ENCODE measurements around the gene SPINT4.

SPINT4 gene

GRCh38 chr20:45701104-45701503 lies 21.0 kb upstream of the SPINT4 start:
- TF ChIP-seq SIN3A (IDR thresholded peaks at IDR 0.05; ENCODE audit: borderline replicate concordance, insufficient read depth, low read length) (no peak), FOXP2 (optimal IDR thresholded peaks at IDR 0.05; ENCODE audit: borderline replicate concordance, extremely low read depth, extremely low read length, insufficient read depth) (no peak), POLR2AphosphoS5 (IDR thresholded peaks at IDR 0.05; ENCODE audit: low read depth, low read length) (no peak), TAF1 (IDR thresholded peaks at IDR 0.05; ENCODE audit: borderline replicate concordance, insufficient read depth, low read length) (no peak), REST (IDR thresholded peaks at IDR 0.05; ENCODE audit: insufficient read depth in 1 of 2, low read depth in 2 of 2, low read length in 2 of 2) (no peak)

GRCh38 chr20:45701873-45702272 lies 20.3 kb upstream of the SPINT4 start, which contains the start of gene WFDC13:
TSS of gene WFDC13 (plus strand) at chr20:45702038. CDS start at chr20:45702124, 86 bp downstream.
- no peak for TF ChIP-seq REST (IDR thresholded peaks at IDR 0.05; ENCODE audit: insufficient read depth in 1 of 2, low read depth in 2 of 2, low read length in 2 of 2)
- TF ChIP-seq TAF1 (IDR thresholded peaks at IDR 0.05; ENCODE audit: borderline replicate concordance, insufficient read depth, low read length): no peak
- no peak for TF ChIP-seq SIN3A (IDR thresholded peaks at IDR 0.05; ENCODE audit: borderline replicate concordance, insufficient read depth, low read length)
- TF ChIP-seq FOXP2 (optimal IDR thresholded peaks at IDR 0.05; ENCODE audit: borderline replicate concordance, extremely low read depth, extremely low read length, insufficient read depth): no peak
- no peak for TF ChIP-seq POLR2AphosphoS5 (IDR thresholded peaks at IDR 0.05; ENCODE audit: low read depth, low read length)

- no peak for TF ChIP-seq TAF1 (IDR thresholded peaks at IDR 0.05; ENCODE audit: borderline replicate concordance, insufficient read depth, low read length)
- no peak for TF ChIP-seq SIN3A (IDR thresholded peaks at IDR 0.05; ENCODE audit: borderline replicate concordance, insufficient read depth, low read length)
- TF ChIP-seq REST (IDR thresholded peaks at IDR 0.05; ENCODE audit: insufficient read depth in 1 of 2, low read depth in 2 of 2, low read length in 2 of 2): no peak
- TF ChIP-seq FOXP2 (optimal IDR thresholded peaks at IDR 0.05; ENCODE audit: borderline replicate concordance, extremely low read depth, extremely low read length, insufficient read depth): no peak
- TF ChIP-seq POLR2AphosphoS5 (IDR thresholded peaks at IDR 0.05; ENCODE audit: low read depth, low read length): no peak
These were observed 17.0 kb upstream of the SPINT4 start, which contains the start of gene WFDC10B for GRCh38 chr20:45704969-45705637. TSS of gene WFDC10B (minus strand) at chr20:45705019. CDS start at chr20:45685992, 19,027 bp downstream.

DNA sequence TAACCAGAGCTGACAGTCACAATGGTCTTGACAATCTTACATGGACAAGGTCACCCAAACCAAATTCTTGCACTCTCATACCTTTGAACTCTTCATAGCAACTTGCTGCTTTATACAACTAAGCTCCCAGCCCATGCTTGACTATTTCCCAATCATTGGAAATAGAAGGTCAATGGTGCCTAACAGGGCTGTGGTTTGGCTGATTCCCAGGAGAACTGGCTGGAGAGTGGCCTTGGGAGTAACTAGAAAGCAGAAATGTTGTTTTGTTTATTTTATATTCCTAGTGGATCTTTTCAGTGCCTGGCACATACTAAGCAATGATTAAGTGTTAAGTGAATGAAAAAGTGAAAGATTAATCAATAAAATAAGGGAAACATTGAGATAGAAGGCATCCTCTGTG lies 3.0 kb downstream of the SPINT4 start:
- no peak for TF ChIP-seq TAF1 (IDR thresholded peaks at IDR 0.05; ENCODE audit: borderline replicate concordance, insufficient read depth, low read length)
- no peak for TF ChIP-seq SIN3A (IDR thresholded peaks at IDR 0.05; ENCODE audit: borderline replicate concordance, insufficient read depth, low read length)
- no peak for TF ChIP-seq POLR2AphosphoS5 (IDR thresholded peaks at IDR 0.05; ENCODE audit: low read depth, low read length)
- TF ChIP-seq FOXP2 (optimal IDR thresholded peaks at IDR 0.05; ENCODE audit: borderline replicate concordance, extremely low read depth, extremely low read length, insufficient read depth): no peak
- no peak for TF ChIP-seq REST (IDR thresholded peaks at IDR 0.05; ENCODE audit: insufficient read depth in 1 of 2, low read depth in 2 of 2, low read length in 2 of 2)
